Measurements from ENCODE around the gene GTF2F2. TPM values are rescaled to one million over a fixed set of nuclear protein-coding genes. Genes with fewer than 3 reads are reported as not detected.

GTF2F2 gene
- polyA plus RNA-seq, 1 experiment = 44.3 TPM

- POLR2A ChIA-PET = no interaction called here
- Histone ChIP-seq H3K4me3 (ENCODE audit: low read depth, low read length) (no peak overlapping the region), H3K9me3 (ENCODE audit: control insufficient read depth, insufficient read depth, low read length) (no peaks in the 10 kb centered on the region), H3K27me3 (ENCODE audit: control insufficient read depth, insufficient read depth, low read length) (no peaks in the 10 kb centered on the region), H3K27ac (ENCODE audit: low read depth, low read length) (no peak overlapping the region)
- DNase-seq (ENCODE audit: low read depth, low spot score) = no peak
- TF ChIP-seq CTCF (IDR thresholded peaks at IDR 0.05; ENCODE audit: low read depth, low read length) = no peak
- CTCF ChIA-PET = interaction anchor here (0.9 to 1.4 kb wide), 2 partner anchors 9 to 172 kb away, joined by 3 to 6 read pairs; no protein-coding TSS in a partner anchor
Observed at GRCh38 chr13:45218689-45219088, 98.4 kb downstream of the GTF2F2 start.

GRCh38 chr13:45219123-45219891, 99.0 kb downstream of the GTF2F2 start:
- Histone ChIP-seq H3K9me3 (ENCODE audit: control insufficient read depth, insufficient read depth, low read length) (no peaks in the 10 kb centered on the region), H3K27ac (ENCODE audit: low read depth, low read length) (no peak overlapping the region), H3K27me3 (ENCODE audit: control insufficient read depth, insufficient read depth, low read length) (no peaks in the 10 kb centered on the region), H3K4me3 (ENCODE audit: low read depth, low read length) (no peak overlapping the region)
- TF ChIP-seq CTCF (IDR thresholded peaks at IDR 0.05; ENCODE audit: low read depth, low read length) = no peak
- ChIA-PET CTCF (interaction anchor here (0.9 to 1.4 kb wide), 2 partner anchors 9 to 173 kb away, joined by 3 to 6 read pairs; no protein-coding TSS in a partner anchor), POLR2A (no interaction called here)
- no peak for DNase-seq (ENCODE audit: low read depth, low spot score)

- H3K4me3 ChIP-seq (ENCODE audit: low read depth, low read length) = no peak overlapping the region
- CTCF ChIA-PET = interaction anchor here (1.4 kb wide), 1 partner anchor 8 kb away, joined by 6 read pairs; no protein-coding TSS in a partner anchor
- H3K27me3 ChIP-seq (ENCODE audit: control insufficient read depth, insufficient read depth, low read length) = no peaks in the 10 kb centered on the region
- POLR2A ChIA-PET = interaction anchor here (0.5 kb wide), 1 partner anchor 109 kb away, joined by 3 read pairs; no protein-coding TSS in a partner anchor
- H3K27ac ChIP-seq (ENCODE audit: low read depth, low read length) = no peak overlapping the region
- H3K9me3 ChIP-seq (ENCODE audit: control insufficient read depth, insufficient read depth, low read length) = no peaks in the 10 kb centered on the region
- no peak for DNase-seq (ENCODE audit: low read depth, low spot score)
- TF ChIP-seq CTCF (IDR thresholded peaks at IDR 0.05; ENCODE audit: low read depth, low read length) = no peak
Observed at GRCh38 chr13:45219938-45220375, 99.6 kb downstream of the GTF2F2 start.

- TF ChIP-seq CTCF (IDR thresholded peaks at IDR 0.05; ENCODE audit: low read depth, low read length) = no peak
- DNase-seq (ENCODE audit: low read depth, low spot score) = no peak
- Histone ChIP-seq H3K27ac (ENCODE audit: low read depth, low read length) (no peak overlapping the region), H3K9me3 (ENCODE audit: control insufficient read depth, insufficient read depth, low read length) (no peaks in the 10 kb centered on the region), H3K27me3 (ENCODE audit: control insufficient read depth, insufficient read depth, low read length) (no peaks in the 10 kb centered on the region), H3K4me3 (ENCODE audit: low read depth, low read length) (no peak overlapping the region)
- POLR2A ChIA-PET = interaction anchor here (0.5 kb wide), 1 partner anchor 108 kb away, joined by 3 read pairs; no protein-coding TSS in a partner anchor
- CTCF ChIA-PET = no interaction called here
Observed at GRCh38 chr13:45220403-45220802, 100.1 kb downstream of the GTF2F2 start.

DNA sequence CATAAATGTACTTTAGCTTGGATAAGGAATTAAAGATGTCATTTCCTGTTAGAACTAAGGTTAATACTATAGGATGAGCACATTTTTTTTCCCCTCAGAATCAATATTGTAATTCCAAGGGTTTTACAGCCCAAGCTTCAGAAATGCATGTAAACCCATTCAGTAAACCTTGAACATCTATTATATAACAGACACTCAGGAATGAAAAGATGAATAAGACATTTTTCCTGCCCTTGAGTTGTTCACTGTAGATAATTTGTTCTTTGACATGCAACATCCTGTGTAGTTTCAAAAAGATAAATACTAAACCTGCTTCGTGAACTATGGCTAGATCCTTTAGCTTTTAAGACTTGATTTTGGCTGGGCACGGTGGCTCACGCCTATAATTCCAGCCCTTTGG, 102.2 kb downstream of the GTF2F2 start:
- H3K27me3 ChIP-seq (ENCODE audit: control insufficient read depth, insufficient read depth, low read length) = no peaks in the 10 kb centered on the region
- ChIA-PET POLR2A (no interaction called here), CTCF (no interaction called here)
- no peaks in the 10 kb centered on the region for H3K9me3 ChIP-seq (ENCODE audit: control insufficient read depth, insufficient read depth, low read length)
- no peak for TF ChIP-seq CTCF (IDR thresholded peaks at IDR 0.05; ENCODE audit: low read depth, low read length)
- no peak overlapping the region for H3K4me3 ChIP-seq (ENCODE audit: low read depth, low read length)
- no peak overlapping the region for H3K27ac ChIP-seq (ENCODE audit: low read depth, low read length)
- DNase-seq (ENCODE audit: low read depth, low spot score) = no peak
